Skeletal muscle satellite cell (primary cell): ENCODE data around the gene ERC1.
"Not testable (repeated sequence)": the region's sequence is repeated elsewhere in the genome, so short reads cannot be mapped to it uniquely, and the experiment has no call there.

Experiments used
- H3K27me3 ChIP-seq: 2 replicates; pipeline ENCODE4 v1.7.0; 2013; ENCODE audit warnings: low read length; ENCODE audit not compliant: control insufficient read depth, insufficient read depth
- H3K36me3 ChIP-seq: 2 replicates; pipeline ENCODE4 v1.7.0; 2013; ENCODE audit warnings: mild to moderate bottlenecking, control low read depth, low read length; ENCODE audit not compliant: insufficient read depth
- H3K4me1 ChIP-seq: 2 replicates; pipeline ENCODE4 v1.7.0; 2013; ENCODE audit warnings: low read length; ENCODE audit not compliant: control insufficient read depth, insufficient read depth
- H3K4me2 ChIP-seq: 2 replicates; pipeline ENCODE4 v1.7.0; 2013; ENCODE audit warnings: mild to moderate bottlenecking, low read length
- H3K4me3 ChIP-seq: 2 replicates; pipeline ENCODE4 v1.7.0; 2013; ENCODE audit warnings: low read length
- H3K9ac ChIP-seq: 2 replicates; pipeline ENCODE4 v1.7.0; 2013; ENCODE audit warnings: mild to moderate bottlenecking, low read depth, low read length, moderate library complexity
- H3K9me3 ChIP-seq: replicated peaks from 2 replicates; pipeline ENCODE4 v1.7.0; 2013; ENCODE audit warnings: mild to moderate bottlenecking, control low read depth, low read length

ERC1 gene

GRCh38 chr12:1083151-1083888, 92.3 kb downstream of the ERC1 start:
- Histone ChIP-seq H3K4me2 (peak overlapping the region; percentile 14), H3K27me3 (no peaks in the 10 kb centered on the region), H3K36me3 (no peaks in the 10 kb centered on the region), H3K4me1 (no peaks in the 10 kb centered on the region), H3K4me3 (no peak overlapping the region), H3K9me3 (no peaks in the 10 kb centered on the region), H3K9ac (peak overlapping the region; percentile 11)

- Histone ChIP-seq H3K36me3 (no peaks in the 10 kb centered on the region), H3K27me3 (no peaks in the 10 kb centered on the region), H3K4me3 (no peak overlapping the region), H3K9me3 (no peaks in the 10 kb centered on the region), H3K4me2 (no peak overlapping the region), H3K9ac (peak overlapping the region; percentile 11), H3K4me1 (no peaks in the 10 kb centered on the region)
Observed at GRCh38 chr12:1083889-1084262, 92.9 kb downstream of the ERC1 start.

- no peak overlapping the region for H3K4me2 ChIP-seq
- no peaks in the 10 kb centered on the region for H3K9me3 ChIP-seq
- H3K36me3 ChIP-seq, result no peaks in the 10 kb centered on the region
- H3K27me3 ChIP-seq, result no peaks in the 10 kb centered on the region
- no peak overlapping the region for H3K4me3 ChIP-seq
- no peak overlapping the region for H3K9ac ChIP-seq
- peaks cover 9% of the 10 kb centered on the region for H3K4me1 ChIP-seq
Observed at GRCh38 chr12:1091350-1091749, 100.3 kb downstream of the ERC1 start.

GRCh38 chr12:1093166-1093751, 102.2 kb downstream of the ERC1 start:
- no peaks in the 10 kb centered on the region for H3K9me3 ChIP-seq
- no peaks in the 10 kb centered on the region for H3K36me3 ChIP-seq
- H3K27me3 ChIP-seq, result no peaks in the 10 kb centered on the region
- H3K4me2 ChIP-seq, result no peak overlapping the region
- no peak overlapping the region for H3K9ac ChIP-seq
- peaks cover 9% of the 10 kb centered on the region for H3K4me1 ChIP-seq
- no peak overlapping the region for H3K4me3 ChIP-seq

- H3K4me1 ChIP-seq, result peaks cover 9% of the 10 kb centered on the region
- H3K4me3 ChIP-seq, result no peak overlapping the region
- H3K4me2 ChIP-seq, result no peak overlapping the region
- no peaks in the 10 kb centered on the region for H3K27me3 ChIP-seq
- H3K36me3 ChIP-seq, result no peaks in the 10 kb centered on the region
- no peak overlapping the region for H3K9ac ChIP-seq
- no peaks in the 10 kb centered on the region for H3K9me3 ChIP-seq
Observed at GRCh38 chr12:1094714-1095113, 103.7 kb downstream of the ERC1 start.

GRCh38 chr12:1099158-1099557, 108.1 kb downstream of the ERC1 start:
- no peak overlapping the region for H3K9ac ChIP-seq

GRCh38 chr12:1099618-1100017, 108.6 kb downstream of the ERC1 start:
- H3K4me2 ChIP-seq, H3K9ac ChIP-seq, H3K4me3 ChIP-seq, H3K36me3 ChIP-seq, H3K4me1 ChIP-seq, H3K27me3 ChIP-seq, H3K9me3 ChIP-seq: not testable (repeated sequence)

More at GRCh38 chr12:1099158-1099557, 108.1 kb downstream of the ERC1 start:
- H3K36me3 ChIP-seq, result no peaks in the 10 kb centered on the region
- no peaks in the 10 kb centered on the region for H3K9me3 ChIP-seq
- no peaks in the 10 kb centered on the region for H3K27me3 ChIP-seq
- H3K4me1 ChIP-seq, result no peaks in the 10 kb centered on the region
- H3K4me2 ChIP-seq, result no peak overlapping the region
- H3K4me3 ChIP-seq, result no peak overlapping the region

- H3K9ac ChIP-seq, result no peak overlapping the region
- H3K4me1 ChIP-seq, result no peaks in the 10 kb centered on the region
- H3K4me3 ChIP-seq, result no peak overlapping the region
- no peaks in the 10 kb centered on the region for H3K27me3 ChIP-seq
- no peak overlapping the region for H3K4me2 ChIP-seq
- H3K36me3 ChIP-seq, result no peaks in the 10 kb centered on the region
- H3K9me3 ChIP-seq, result no peaks in the 10 kb centered on the region
Observed at GRCh38 chr12:1102115-1102514, 111.1 kb downstream of the ERC1 start.

GRCh38 chr12:1102791-1103450, 111.9 kb downstream of the ERC1 start:
- Histone ChIP-seq H3K4me1 (no peaks in the 10 kb centered on the region), H3K4me2 (no peak overlapping the region), H3K4me3 (no peak overlapping the region), H3K27me3 (no peaks in the 10 kb centered on the region), H3K9ac (no peak overlapping the region), H3K36me3 (no peaks in the 10 kb centered on the region), H3K9me3 (no peaks in the 10 kb centered on the region)

GRCh38 chr12:1103632-1104031, 112.6 kb downstream of the ERC1 start:
- Histone ChIP-seq H3K27me3 (no peaks in the 10 kb centered on the region), H3K4me1 (no peaks in the 10 kb centered on the region), H3K4me2 (no peak overlapping the region)

GRCh38 chr12:1104088-1104800, 113.2 kb downstream of the ERC1 start:
- no peaks in the 10 kb centered on the region for H3K9me3 ChIP-seq
- H3K36me3 ChIP-seq, result no peaks in the 10 kb centered on the region
- no peak overlapping the region for H3K4me3 ChIP-seq
- no peak overlapping the region for H3K9ac ChIP-seq
- H3K27me3 ChIP-seq, result no peaks in the 10 kb centered on the region
- H3K4me2 ChIP-seq, result no peak overlapping the region
- H3K4me1 ChIP-seq, result no peaks in the 10 kb centered on the region

More at GRCh38 chr12:1103632-1104031, 112.6 kb downstream of the ERC1 start:
- no peaks in the 10 kb centered on the region for H3K36me3 ChIP-seq
- no peaks in the 10 kb centered on the region for H3K9me3 ChIP-seq
- H3K4me3 ChIP-seq, result no peak overlapping the region
- no peak overlapping the region for H3K9ac ChIP-seq
